Measurements from ENCODE around the gene APRT.
"Not testable (repeated sequence)": the region's sequence is repeated elsewhere in the genome, so short reads cannot be mapped to it uniquely, and the experiment has no call there.

APRT gene

DNA sequence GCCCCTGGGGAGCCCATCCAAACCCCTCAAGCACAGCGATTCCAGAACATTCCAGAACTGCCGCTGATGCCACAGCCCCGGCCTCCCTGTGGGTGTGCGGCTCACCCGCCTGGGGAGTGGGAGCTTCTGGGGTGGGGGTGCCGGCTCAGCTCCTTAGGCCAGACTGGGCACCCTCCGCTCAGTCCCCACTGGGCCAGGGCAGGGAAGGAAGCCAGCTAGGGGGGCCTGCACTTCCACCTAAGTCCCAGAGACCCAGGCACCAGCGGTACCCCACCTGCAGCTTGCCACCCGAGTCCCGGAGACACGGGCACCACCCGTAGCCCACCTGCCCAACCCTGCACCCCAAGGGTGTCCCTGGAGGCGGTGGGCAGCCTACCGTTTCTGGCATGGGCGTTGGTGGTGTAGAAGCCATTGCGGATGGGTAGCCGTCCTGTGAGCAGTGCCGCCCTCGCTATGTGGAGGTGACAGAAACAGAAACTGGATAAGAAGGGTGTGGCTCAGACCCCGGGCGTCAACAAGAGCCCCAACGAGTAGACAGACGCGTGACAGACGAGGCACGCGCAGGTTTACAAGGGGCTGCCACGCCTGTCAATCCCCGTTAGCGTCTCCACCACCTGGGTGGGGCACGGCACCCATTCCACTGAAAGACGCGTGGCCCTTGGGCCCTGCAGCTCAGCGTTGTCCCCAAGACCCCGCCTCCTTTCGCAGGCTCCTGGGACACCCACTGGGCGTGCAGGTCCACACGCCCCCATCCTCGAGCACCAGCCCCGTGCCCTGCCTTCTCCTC, 30.0 kb upstream of the APRT start:
- no peak for DNase-seq

DNA sequence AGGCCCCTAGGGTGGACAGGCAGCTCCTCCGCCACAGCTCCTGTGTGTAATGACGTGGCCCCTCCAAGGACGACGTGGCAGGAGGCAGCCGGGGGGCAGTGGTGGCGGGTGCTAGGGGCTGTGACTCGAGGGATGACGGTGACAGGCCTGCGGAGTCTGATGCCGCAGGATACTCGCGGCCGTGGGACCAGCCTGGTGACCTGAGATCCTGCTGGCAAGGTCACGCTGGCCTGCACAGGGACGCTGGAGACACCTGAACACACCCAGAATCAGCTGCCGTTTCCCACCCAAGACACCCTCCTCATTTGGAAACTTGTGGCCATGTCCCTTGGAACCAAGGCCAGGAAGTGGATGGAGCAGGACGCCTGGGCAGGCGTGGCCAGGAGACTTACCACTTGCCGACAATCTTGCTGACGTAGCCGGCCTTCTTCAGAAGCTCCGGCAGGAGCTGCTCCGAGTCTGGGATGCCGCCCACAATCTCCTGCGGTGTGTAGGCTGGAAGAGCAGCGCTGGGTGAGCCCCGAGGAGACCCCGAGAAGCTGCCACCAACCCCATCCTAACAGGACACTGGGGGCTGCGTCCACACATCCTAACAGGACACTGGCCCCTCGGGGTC, 29.0 kb upstream of the APRT start:
- no peak for DNase-seq

DNA sequence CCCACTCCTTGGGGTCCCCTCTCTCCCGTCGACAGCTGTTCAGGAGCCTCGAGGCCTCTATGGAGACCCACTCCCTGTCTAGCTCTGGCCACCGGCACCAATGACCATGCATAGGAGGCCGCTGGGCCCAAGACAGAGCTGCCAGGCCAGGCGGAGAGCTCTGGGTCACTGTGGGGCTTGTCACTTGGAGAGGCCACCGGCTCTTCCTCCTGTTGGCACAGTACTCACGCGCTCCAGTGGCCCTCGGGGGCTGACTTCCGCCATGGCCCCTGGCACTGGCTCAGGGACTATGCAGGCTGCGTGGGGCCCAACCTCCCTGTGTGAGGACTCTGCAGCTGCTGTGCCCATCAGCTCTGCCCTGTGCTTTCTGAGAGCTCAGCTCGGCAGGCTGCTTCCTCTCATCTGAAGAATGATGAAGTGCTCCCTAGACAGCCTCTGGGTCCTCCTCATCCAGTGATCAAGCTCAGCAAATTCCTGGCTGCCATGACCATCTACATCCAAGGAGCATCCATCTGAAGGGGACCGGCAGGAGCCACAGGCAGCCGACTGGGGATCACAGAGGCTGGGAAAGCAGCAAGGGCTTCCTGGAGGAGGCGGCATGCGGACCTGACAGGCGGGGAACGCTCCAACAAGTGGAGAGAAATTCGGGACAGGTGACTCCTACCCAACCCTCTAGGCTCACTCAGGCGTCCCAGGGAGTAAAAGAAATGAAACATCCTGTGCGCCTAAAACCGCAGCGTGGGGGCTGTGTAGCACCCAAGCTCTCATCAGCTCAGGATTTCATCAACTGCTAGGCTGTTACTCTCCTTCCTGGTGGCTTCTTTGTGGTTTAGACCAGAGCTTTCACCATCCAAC, 28.2 kb upstream of the APRT start:
- DNase-seq: no peak

DNA sequence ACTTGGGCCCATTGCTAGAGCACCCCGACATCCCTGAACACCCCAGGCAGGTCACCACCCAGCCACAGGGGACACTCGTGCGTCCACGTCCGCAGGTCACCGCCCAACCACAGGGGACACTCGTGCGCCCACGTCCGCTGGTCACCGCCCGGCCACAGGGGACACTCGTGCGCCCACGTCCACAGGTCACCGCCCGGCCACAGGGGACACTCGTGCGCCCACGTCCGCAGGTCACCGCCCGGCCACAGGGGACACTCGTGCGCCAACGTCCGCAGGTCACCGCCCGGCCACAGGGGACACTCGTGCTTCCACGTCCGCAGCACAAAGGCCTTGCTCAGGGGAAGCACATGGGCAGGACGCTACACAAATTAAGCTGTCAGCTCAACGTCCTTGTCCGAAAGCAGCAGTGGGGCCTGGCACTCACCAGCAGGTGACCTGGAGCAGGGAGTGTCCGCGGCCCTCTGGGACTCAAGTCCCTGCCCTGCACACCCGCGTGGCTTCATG, 27.4 kb upstream of the APRT start:
- DNase-seq: no peak

DNA sequence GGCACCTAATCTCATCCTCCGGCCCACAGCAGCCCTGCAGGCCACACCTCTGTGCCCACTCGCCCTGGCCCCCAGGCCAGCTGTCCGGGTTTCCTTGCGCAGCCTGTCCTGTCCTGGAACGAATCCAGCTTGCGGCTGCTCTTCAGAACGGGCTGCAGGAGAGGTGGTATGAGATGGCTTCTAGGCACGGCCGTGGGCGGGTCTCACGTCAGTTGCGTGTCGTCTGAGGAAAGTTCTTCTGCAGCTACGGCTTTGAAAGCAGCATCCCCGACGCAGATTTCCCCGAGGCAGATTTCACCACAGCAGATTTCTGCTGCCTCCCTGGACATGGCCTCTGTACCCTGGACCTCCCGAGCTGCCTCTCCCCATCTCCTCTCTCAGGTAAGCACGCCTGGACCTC, 26.8 kb upstream of the APRT start:
- DNase-seq: no peak

DNA sequence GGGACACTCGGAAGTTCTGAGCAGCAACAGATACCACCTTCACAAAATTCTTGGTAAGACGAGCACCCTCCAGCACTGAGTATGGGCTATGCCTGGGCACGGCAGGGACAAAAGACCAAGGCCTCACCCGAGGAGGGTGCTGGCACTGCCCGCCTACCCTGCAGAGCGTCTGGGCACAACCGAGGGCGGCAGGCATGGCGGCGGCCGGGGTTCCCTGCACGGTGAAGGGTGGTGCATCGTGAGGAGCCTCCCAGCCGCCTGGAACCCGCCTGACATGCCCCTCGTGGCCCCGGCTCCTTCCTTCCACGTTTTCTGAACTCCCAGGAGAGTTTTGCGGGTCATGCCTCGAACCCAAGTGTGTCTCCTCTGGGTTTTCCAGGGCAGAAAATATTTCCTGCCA, 26.1 kb upstream of the APRT start:
- no peak for DNase-seq

DNA sequence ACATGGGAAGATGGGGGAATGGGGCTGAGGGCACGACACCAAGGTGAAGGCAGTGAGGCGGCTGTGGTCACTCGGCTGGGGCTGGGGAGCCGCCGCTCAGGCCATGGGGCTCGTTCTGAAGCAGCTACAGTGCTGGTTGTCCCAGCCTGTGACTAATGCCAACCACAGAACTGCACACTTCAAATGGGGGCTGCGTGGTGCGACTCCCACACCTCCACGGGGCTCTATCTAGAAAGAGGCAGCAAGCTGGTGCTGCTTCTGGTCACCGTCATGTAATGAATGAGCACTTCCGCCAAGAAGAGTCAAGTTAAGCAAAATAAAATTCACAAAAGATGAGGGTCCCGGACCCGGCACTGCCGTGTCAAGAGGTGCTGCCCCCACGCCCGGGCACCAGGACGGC, 25.1 kb upstream of the APRT start:
- DNase-seq: no peak

DNA sequence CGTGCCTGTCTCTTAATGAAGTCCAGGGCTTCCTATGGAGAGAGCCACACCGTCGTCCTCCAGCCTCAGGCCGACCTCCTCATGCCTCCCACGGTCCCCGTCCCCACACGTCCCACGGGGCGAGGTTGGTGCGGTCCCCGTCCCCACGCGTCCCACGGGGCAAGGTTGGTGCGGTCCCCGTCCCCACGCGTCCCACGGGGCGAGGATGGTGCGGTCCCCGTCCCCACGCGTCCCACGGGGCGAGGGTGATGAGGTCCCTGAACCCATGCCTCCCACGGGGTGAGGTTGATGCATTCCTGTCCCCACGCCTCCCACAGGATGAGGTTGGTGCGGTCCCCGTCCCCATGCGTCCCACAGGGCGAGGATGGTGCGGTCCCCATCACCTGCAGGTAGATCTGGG, 24.1 kb upstream of the APRT start:
- DNase-seq: no peak

DNA sequence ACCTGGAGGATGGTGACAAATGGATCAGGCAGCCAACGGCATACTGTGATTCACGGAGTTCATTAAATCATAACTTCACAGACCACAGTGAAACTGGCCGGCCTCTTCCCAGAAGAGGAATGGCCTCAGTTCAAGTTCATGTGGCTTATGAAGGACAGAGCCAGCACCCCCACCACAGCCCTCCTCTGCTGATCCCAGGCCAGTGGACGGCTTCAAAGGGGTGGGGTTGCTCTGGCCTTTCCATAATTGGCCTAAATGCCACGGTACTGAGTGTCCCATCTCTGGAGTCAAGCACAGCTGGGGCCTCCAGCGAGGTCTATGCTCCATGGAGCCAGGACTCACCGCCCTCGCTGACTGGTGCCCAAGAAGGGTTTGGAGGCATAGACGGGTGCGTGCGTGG, 23.7 kb upstream of the APRT start:
- no peak for DNase-seq

DNA sequence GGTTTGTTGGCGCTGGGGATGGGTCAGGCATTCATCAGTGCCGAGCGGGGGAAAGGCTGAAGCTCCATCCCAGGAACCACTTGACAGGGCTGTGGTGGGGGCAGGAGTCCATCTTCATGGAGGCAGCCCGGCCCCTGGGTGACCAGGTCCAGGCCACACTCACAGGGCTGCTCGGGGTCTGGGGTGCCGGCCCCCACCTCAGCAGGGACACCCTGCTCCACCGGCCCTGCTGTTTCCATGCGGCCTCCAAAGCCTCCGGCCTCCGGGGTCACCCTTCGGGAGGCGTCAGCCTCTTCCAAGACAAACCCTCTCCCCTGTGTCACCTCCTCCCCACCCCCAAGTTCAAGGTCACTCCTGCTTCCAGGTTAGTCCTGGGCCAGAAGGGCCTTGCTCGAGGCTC, 22.9 kb upstream of the APRT start:
- no peak for DNase-seq

DNA sequence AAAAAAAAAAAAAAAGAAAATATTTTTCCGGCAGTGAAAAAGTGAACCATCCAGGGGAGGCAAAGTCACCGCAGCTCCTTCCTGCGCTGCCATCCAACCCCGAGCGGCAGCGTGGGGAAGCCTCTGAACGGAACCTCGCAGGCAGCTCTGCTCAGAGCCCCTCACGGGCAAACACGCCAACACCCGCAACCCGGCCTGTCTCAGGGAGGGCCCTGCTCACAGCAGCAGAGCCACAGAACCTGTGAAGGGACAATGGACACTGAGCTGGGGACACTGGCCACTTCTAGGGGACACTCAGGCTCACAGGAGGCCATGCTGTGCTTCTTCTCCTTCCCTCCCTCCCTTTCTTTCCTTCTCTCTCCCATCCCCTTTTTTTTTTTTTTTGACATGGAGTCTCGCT, 21.4 kb upstream of the APRT start:
- no peak for DNase-seq

DNA sequence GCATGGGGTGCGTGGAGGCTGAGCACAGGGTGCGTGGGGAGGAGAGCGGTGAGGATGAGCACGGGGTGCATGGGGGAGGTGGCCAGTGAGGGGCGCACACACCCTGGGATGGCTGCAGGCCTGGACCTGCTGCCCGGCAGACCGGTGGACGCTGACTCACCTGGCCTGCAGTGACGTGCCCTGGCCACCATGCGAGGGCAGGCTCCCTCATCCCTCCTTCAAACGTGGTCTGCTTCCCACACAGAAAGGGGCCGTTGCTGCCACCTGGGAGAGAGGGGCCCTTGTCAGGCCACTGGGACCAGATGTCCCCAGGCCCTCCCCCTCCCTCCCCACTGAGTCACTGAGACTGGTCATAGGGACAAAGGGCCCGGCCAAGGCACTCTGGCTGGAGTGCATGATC, 20.1 kb upstream of the APRT start:
- no peak for DNase-seq

DNA sequence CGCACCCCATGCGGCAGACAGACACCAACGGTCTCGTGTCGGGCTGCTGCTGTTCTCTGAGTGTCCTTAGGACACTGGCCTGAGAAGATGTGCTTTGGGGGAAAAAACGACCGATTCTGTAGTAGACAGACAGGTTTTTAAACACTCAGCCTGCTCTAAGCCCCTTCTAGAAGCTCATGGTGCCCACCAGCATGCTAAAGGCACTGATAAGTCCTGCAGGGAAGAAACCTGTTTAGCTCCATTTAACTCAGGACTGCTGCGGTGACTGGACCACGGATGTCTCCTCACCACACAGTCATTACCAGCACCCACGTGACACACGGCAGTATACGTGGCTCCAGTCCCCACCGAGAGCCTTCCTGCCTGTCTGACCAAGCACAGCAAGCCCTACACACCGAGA, 19.1 kb upstream of the APRT start:
- DNase-seq: no peak

DNA sequence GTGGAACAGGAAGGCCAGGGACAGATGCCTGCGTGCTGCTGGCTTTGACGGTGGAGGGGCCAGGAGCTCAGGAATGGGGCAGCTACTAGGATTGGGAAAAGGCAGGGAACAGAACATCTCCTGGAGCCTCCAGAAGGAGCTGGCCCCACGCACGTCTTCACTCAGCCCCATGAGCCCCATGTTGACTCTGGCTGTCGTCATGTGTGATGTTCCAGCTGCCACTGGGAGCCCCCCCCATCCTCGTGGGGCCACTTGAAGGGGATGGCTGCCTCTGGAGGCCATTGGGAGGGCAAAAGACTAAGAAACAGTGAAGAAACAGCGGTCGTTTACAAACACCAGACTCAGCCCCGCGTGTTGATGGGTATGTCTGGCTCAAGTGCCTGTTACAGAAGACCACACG, 18.5 kb upstream of the APRT start:
- no peak for DNase-seq

DNA sequence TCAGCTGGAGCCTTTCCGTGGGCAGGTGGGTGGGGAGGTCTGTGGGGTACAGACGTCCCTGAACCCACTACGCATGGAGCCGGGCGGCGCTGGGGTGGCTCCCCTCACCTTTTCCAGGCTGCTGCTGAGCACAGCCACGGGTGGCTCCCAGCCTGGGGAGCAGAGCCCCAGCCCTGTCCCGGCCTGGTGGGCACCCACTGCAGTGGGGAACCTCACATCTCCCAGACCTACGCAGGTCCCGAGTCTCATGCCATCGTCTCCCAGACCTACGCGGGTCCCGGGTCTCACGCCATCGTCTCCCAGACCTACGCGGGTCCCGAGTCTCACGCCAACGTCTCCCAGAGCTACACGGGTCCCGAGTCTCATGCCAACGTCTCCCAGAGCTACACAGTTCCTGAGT, 17.0 kb upstream of the APRT start:
- no peak for DNase-seq

DNA sequence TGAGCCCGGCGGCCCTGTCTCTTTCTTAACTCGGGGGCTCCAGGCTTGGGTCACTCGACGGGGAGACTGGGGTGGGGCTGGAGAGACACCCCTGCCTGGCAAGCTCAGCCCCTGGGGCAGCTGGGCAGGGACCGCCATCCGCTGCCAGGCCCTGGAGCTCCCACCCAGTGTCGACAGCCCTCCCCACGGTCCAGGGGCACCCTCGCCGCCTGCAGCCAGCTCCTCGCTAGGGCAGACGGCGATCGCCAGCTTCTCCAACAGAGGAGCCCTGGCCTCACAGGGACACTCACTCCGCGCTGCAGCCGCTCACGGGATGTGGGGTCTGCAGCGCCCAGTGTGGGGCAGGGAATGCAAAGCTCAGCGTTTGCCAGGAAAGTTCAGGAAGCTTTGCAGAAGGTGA, 16.0 kb upstream of the APRT start:
- no peak for DNase-seq

DNA sequence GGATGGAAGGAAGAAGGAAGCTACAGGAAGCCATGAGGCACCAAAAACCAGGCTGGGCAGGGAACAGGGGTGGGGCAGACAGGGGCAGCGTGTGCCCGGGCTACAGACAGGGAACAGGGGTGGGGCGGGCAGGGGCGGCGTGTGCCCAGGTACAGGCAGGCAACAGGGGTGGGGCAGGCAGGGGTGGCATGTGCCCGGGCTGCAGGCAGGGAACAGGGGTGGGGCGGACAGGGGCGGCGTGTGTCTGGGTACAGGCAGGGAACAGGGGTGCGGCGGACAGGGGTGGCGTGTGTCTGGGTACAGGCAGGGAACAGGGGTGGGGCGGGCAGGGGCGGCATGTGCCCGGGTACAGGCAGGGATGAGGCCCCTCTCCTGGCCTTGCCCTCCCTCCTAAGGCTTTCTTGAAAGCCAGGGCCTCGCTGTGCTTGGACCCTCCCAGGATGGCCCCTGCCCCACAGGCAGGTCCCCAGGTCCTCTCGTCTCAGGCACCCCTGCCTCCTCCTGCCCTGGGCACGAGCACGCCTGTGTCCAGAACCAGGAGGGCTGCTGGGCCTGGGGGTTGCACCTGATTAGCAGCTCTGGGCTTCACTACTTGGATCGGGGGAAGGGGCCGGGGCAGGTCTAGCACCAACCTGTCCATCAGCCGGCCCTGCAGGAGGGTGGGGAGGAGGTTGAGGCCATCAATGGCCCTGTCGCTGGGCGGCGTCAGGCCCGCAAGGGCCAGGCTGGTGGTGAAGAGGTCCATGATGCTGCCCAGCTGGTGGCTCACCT, 14.5 kb upstream of the APRT start:
- no peak for DNase-seq

DNA sequence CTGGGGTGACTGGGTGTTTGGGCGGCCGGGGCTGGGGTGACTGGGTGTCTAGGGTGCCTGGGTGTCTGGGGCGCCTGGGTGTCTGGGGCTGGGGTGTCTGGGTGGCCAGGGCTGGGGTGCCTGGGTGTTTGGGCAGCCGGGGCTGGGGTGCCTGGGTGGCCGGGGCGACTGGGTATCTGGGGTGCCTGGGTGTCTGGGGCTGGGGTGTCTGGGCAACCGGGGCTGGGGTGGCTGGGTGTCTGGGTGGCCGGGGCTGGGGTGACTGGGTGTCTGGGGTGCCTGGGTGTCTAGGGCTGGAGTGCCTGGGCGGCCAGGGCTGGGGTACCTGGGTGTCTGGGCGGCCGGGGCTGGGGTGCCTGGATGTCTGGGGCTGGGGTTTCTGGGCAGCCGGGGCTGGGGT, 13.4 kb upstream of the APRT start:
- no peak for DNase-seq

DNA sequence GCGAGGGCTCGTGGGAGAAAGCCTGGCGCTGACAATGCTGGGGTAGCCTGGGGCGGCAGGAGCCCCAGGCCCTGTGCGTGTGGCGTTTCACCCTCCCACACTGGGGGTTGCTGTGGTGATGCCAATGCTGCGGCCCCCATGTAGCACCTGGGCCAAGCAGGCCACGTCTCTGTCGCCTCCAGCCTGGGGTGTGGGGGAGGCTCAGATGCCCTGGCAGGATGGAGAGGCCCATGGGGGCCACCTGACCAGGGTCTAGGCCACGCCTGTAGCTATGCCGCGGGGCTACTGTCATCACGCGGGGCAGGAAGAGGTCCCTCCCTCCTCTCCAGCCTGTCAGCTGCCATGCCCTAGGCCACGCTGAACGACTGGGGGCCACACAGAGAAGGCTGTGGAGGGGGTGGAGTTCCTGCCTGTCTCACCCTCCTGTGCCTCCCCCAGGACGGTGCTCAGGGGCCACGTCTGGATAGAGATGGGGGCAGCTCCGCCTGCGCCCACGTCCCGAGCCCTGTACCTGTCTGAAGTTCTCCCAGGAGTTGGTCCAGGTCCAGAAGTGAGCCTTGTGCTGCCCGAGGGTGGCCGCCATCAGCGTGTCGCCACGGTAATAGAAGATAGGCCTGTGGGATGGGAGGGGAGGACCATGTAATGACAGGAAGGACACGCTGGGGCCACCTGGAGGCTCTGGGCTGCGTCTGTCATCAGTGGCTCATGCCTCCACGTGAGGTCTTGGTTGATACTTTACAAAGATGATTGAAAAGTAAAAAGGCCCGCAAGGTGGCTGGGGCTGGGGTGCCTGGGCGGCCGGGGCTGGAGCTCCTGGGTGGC, 12.7 kb upstream of the APRT start:
- DNase-seq: no peak

DNA sequence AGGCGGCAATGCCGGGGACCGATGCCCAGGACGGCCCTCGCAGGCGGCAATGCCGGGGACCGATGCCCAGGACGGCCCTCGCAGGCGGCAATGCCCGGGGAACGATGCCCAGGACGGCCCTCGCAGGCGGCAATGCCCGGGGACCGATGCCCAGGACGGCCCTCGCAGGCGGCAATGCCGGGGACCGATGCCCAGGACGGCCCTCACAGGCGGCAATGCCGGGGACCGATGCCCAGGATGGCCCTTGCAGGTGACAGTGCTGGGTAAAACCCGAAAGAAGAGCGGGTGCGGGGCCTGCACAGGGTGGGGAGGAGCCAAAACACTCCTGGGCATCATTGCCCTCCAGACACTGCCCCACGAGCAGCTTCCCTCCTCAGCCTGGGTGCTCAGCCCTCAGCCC, 11.9 kb upstream of the APRT start:
- not testable (repeated sequence) for DNase-seq

DNA sequence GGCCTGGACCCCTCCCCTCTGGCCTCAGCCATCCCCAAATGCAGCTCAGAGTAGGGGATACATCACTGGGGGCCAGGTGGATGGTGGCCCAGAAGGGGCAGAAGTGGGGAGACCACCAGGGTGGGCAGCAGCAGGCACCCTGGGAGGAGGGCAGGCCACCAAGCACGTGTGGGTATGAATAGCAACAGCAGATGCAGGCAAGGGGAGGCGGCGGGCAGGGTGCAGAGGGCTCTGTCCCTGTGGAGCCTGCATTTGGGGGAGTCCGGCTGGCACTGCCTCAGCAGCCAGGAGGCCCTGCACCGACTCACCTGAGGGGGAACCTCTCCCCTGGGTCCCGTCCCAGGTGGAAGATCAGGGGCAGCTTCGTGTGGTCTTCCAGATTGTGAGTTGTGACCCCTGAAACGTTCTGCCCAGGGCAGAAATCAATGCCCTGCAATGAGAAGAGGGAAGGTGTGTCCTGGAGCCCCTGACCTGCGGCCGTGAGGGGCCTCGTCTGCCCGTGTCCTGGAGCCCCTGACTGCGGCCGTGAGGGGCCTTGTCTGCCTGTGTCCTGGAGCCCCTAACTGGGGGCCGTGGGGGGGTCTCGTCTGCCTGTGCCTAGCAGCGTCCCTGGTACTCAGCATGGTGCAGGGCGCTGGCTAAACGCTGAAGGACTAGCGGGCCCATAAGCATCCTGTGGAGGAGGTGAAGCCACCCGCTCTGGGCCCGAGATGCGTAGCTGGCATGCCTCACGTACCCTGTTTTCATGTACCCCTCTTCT, 10.7 kb upstream of the APRT start:
- no peak for DNase-seq
